Cardiac muscle cell (in vitro differentiated cells and primary cell): Measurements from ENCODE around the gene ATP8A2. TPM values are rescaled to one million over a fixed set of nuclear protein-coding genes. Genes with fewer than 3 reads are reported as not detected.

Source experiments
- DNase-seq, 2 donors: peaks; one replicate each; pipeline versions ENCODE4 v3.0.0 to v3.0.0-alpha.2; 2010 to 2017; ENCODE audit warnings: low read depth in 1 of 2, low spot score in 1 of 2
- H3K27ac ChIP-seq: fragments of 200-600 bp; sonication (generic); 2 replicates; pipeline ENCODE4 v1.5.1; 2016
- H3K27me3 ChIP-seq: fragments of 200-600 bp; sonication (generic); 2 replicates; pipeline ENCODE4 v1.6.0; 2016; ENCODE audit warnings: control low read depth
- H3K36me3 ChIP-seq: fragments of 200-600 bp; sonication (generic); 2 replicates; pipeline ENCODE4 v1.5.1; 2016; ENCODE audit warnings: control low read depth
- H3K4me1 ChIP-seq: fragments of 200-600 bp; sonication (generic); 2 replicates; pipeline ENCODE4 v1.8.1; 2017; ENCODE audit warnings: low read depth, mild to moderate bottlenecking, mixed run types
- H3K4me3 ChIP-seq: fragments of 200-600 bp; sonication (generic); 2 replicates; pipeline ENCODE4 v1.5.1; 2016; ENCODE audit warnings: mild to moderate bottlenecking
- H3K9me3 ChIP-seq: fragments of 200-600 bp; sonication (generic); 2 replicates; pipeline ENCODE4 v1.5.1; 2017; ENCODE audit warnings: low read depth, mild to moderate bottlenecking, control low read depth
- polyA plus RNA-seq: library from polyadenylated mRNA; unstranded; fragments of >200 nt; fragmentation: Nextera tagmentation; extraction: Ambion mirVana; gene quantifications from 2 replicates; pipeline ENCODE4 v1.2.1, GENCODE V29; 2016
- total RNA-seq: library from RNA; depleted of rRNA; stranded (reverse); fragments of >200 nt; gene quantifications from 2 replicates; pipeline ENCODE4 v1.2.3, GENCODE V29; 2016
- TF ChIP-seq, protein P1 (sequence below): IDR thresholded peaks from 2 replicates; pipeline ENCODE4 v1.5.1; 2012; ENCODE audit warnings: low read depth, mild to moderate bottlenecking, low read length

ATP8A2 gene
- total and polyA plus RNA-seq, 2 experiments from 2014 or later = 0.86 to 0.89 TPM

DNA sequence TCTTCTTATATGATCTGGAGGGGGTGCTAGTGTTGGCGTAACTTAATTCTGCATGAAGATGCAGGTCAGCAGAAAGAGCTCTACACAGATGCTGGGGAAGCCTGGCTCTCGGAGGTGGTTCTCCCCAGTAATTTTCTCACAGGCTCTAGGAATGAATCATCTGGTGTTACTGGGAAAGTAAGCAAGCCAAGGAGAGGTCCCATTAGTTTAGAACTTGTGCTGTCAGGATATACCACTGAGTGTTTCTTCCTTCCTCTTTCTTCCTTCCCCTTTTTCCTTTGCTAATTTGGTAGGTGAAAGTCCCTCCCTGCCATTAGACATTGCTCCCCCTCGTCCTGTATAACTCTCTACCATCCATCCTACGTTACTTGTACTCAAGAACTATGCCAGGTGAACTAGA, 68.3 kb downstream of the ATP8A2 start:
- Histone ChIP-seq H3K36me3 (no peaks in the 10 kb centered on the region), H3K9me3 (no peaks in the 10 kb centered on the region), H3K4me3 (no peak overlapping the region), H3K27ac (no peak overlapping the region), H3K4me1 (no peaks in the 10 kb centered on the region), H3K27me3 (peaks cover 21% of the 10 kb centered on the region)
- TF ChIP-seq, protein P1, sequence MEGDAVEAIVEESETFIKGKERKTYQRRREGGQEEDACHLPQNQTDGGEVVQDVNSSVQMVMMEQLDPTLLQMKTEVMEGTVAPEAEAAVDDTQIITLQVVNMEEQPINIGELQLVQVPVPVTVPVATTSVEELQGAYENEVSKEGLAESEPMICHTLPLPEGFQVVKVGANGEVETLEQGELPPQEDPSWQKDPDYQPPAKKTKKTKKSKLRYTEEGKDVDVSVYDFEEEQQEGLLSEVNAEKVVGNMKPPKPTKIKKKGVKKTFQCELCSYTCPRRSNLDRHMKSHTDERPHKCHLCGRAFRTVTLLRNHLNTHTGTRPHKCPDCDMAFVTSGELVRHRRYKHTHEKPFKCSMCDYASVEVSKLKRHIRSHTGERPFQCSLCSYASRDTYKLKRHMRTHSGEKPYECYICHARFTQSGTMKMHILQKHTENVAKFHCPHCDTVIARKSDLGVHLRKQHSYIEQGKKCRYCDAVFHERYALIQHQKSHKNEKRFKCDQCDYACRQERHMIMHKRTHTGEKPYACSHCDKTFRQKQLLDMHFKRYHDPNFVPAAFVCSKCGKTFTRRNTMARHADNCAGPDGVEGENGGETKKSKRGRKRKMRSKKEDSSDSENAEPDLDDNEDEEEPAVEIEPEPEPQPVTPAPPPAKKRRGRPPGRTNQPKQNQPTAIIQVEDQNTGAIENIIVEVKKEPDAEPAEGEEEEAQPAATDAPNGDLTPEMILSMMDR = no peak
- no peak for DNase-seq

DNA sequence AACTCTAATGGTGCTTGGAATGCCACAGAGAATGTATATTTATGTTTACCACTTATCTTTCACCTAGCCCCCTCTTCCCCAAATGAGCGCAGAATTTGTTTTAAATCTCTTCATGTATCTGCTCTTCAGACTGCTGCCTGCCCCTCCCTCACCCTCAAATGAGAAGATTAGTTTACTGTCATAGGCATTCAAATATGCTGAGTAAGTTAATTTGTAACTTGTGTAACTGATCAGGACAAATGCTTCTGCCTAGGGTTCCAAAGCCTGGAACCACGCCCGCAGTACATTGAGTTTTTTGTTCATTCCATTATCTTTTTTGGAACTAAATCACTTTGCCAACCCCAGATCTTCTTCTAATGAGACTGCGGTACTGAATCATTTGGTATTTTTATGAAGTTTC, 74.5 kb downstream of the ATP8A2 start:
- TF ChIP-seq, protein P1 = no peak
- no peaks in the 10 kb centered on the region for H3K4me1 ChIP-seq
- H3K27me3 ChIP-seq = peaks cover 8% of the 10 kb centered on the region
- no peak overlapping the region for H3K27ac ChIP-seq
- no peak for DNase-seq
- H3K36me3 ChIP-seq = no peaks in the 10 kb centered on the region
- no peaks in the 10 kb centered on the region for H3K9me3 ChIP-seq
- no peak overlapping the region for H3K4me3 ChIP-seq

DNA sequence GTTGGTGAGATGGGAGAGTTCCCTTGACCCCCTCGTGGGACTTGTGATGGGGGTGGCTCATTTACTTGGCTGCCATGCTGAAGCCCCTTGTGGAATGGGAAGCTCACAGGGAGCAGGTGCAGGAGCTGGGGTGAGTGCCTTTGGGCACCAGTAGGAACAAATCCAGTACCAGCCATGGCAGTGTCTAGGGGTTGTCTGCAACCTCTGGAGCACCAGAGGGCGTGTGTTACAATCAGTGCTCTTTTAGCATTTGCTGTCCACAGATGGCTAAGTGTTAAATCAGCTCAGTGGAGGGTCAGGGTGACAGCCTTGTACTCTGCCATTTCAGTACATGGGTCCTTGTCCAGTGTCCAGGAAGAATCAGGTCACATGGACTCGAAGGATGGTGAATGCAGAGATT, 75.6 kb downstream of the ATP8A2 start:
- peaks cover 2% of the 10 kb centered on the region for H3K27me3 ChIP-seq
- no peaks in the 10 kb centered on the region for H3K4me1 ChIP-seq
- TF ChIP-seq, protein P1 = no peak
- no peaks in the 10 kb centered on the region for H3K9me3 ChIP-seq
- H3K4me3 ChIP-seq = no peak overlapping the region
- H3K27ac ChIP-seq = no peak overlapping the region
- H3K36me3 ChIP-seq = no peaks in the 10 kb centered on the region
- DNase-seq = no peak

DNA sequence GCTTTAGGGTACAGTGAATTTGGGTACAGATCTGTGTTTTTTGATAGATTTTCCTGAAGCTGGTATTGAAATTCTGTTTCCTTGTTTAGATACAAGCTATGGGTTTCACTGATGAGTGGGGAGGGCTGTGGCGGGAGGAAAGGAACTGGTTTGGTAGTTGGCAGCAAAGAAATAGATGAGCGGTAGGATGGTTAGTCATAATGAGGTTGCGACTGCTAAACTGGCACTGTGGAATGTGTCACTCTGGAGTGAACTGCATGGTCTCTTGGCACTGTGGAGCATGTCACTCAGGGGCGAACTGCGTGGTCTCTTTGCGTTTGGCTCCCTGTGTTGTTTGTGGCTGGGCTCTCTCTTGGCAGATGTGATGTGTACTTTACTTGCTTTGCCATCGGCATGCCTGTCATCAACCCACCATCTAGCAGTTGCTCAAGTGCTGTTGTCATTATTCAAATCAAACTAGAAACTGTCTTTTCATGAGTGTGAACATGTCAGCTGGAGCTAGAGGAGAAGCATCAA, 82.1 kb downstream of the ATP8A2 start:
- Histone ChIP-seq H3K36me3 (no peaks in the 10 kb centered on the region), H3K27me3 (peaks cover 4% of the 10 kb centered on the region), H3K27ac (no peak overlapping the region), H3K9me3 (no peaks in the 10 kb centered on the region), H3K4me3 (no peak overlapping the region), H3K4me1 (no peaks in the 10 kb centered on the region)
- DNase-seq = no peak
- TF ChIP-seq, protein P1 = no peak

DNA sequence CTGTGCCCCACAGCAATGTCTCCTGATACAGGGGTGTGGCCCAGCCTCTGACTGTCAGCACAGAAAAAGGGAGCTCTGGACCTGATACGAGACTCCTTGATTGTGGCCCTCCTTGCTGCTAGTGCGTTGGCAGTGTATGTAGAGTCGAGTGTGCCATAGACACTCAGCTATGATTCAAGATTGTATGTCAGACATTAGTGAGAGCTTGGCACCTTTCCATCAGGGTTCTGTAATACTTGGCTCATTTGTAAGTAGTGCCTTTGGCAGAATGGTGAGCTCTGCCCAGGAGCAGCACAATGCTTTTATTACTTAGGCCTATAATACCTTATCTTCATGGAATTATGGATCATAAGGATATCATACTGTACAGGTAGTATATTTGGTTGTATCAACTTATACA, 83.4 kb downstream of the ATP8A2 start:
- Histone ChIP-seq H3K27me3 (peaks cover 4% of the 10 kb centered on the region), H3K4me3 (no peak overlapping the region), H3K27ac (no peak overlapping the region), H3K36me3 (no peaks in the 10 kb centered on the region), H3K9me3 (no peaks in the 10 kb centered on the region), H3K4me1 (no peaks in the 10 kb centered on the region)
- TF ChIP-seq, protein P1 = no peak
- DNase-seq = no peak

DNA sequence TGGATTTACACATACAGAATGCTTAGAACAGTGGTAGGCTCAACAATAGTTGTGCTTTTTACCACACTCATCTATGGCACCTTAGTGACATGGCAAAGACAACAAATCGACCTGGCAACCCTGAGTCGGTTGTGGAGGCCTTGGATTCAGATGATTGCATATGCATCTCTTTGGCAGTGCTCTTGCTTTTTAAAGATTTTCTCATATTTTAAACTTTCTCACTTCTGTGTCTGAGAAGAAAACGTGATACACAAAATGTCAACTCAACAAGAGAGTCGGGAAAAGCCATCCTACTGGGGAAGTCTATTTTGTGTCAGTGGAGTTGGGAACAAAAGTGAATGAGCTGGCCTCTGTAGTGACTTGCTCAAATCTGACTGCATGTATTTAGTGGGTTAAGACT, 85.8 kb downstream of the ATP8A2 start:
- no peak overlapping the region for H3K27ac ChIP-seq
- no peaks in the 10 kb centered on the region for H3K4me1 ChIP-seq
- H3K36me3 ChIP-seq = no peaks in the 10 kb centered on the region
- H3K4me3 ChIP-seq = no peak overlapping the region
- H3K9me3 ChIP-seq = no peaks in the 10 kb centered on the region
- peaks cover 4% of the 10 kb centered on the region for H3K27me3 ChIP-seq
- TF ChIP-seq, protein P1 = no peak
- no peak for DNase-seq
